Gastrocnemius medialis (tissue), 4 donors: ENCODE measurements around the gene GRM6. TPM values are rescaled to one million over a fixed set of nuclear protein-coding genes. Genes with fewer than 3 reads are reported as not detected.

ENCODE experiments used
- ATAC-seq, 2 donors: fragments of 150-250 bp; one replicate each; pipeline ENCODE4 v1.9.1; 2016
- DNase-seq, 2 donors: peaks; one replicate each; pipeline ENCODE4 v3.0.0-alpha.2; 2019
- H3K27ac ChIP-seq, 4 donors: fragments of 200-600 bp; sonication (generic); 1 replicate in 1 of 4; 2 replicates in 3 of 4; pipeline ENCODE4 v1.5.1; 2016 to 2018; ENCODE audit warnings: mild to moderate bottlenecking in 2 of 4, moderate library complexity in 1 of 4
- H3K27me3 ChIP-seq, 3 donors: fragments of 200-600 bp; sonication (generic) in 2 of 3; 1 replicate in 1 of 3; 2 replicates in 2 of 3; pipeline versions ENCODE4 v1.5.1 to v1.6.0; 2016 to 2019; ENCODE audit warnings: mild to moderate bottlenecking in 1 of 3, moderate library complexity in 1 of 3
- H3K36me3 ChIP-seq, 2 donors: fragments of 200-600 bp; sonication (generic) in 1 of 2; one replicate each; pipeline ENCODE4 v1.5.1; 2017 to 2018
- H3K4me1 ChIP-seq, 2 donors: fragments of 200-600 bp; sonication (generic) in 1 of 2; one replicate each; pipeline ENCODE4 v1.5.1; 2016 to 2017; ENCODE audit warnings: mild to moderate bottlenecking in 2 of 2
- H3K4me3 ChIP-seq, 4 donors: fragments of 200-600 bp; sonication (generic) in 3 of 4; 1 replicate in 1 of 4; 2 replicates in 3 of 4; pipeline ENCODE4 v1.5.1; 2016 to 2019; ENCODE audit warnings: mild to moderate bottlenecking in 2 of 4
- H3K9me3 ChIP-seq, 3 donors: fragments of 200-600 bp; sonication (generic) in 2 of 3; 1 replicate in 1 of 3; 2 replicates in 2 of 3; pipeline ENCODE4 v1.5.1; 2016 to 2019
- POLR2A ChIP-seq, 2 donors: fragments of 450-650 bp; IDR thresholded peaks; one replicate each; pipeline ENCODE4 v1.6.1; 2017; ENCODE audit warnings: antibody characterized with exemption in 2 of 2, mild to moderate bottlenecking in 2 of 2, moderate library complexity in 2 of 2
- in situ Hi-C, 4 donors: fragments of 200-750 bp; cut with MboI; loops; one replicate each; pipeline versions ENCODE4 v1.15.0 to v1.8.0; 2017; ENCODE audit warnings: low sequenced_read_pairs in 4 of 4
- intact Hi-C: fragments of 100-400 bp; cut with DNase I; formaldehyde crosslinking; loops from one replicate; pipeline ENCODE4 v1.15.1; 2023; ENCODE audit warnings: low total_unique reads
- total RNA-seq, 4 donors: library from RNA; depleted of rRNA; stranded (reverse); fragments of >200 nt; gene quantifications; one replicate each; pipeline versions ENCODE4 v1.1.0 to v1.2.3, GENCODE V29; 2016
- TF ChIP-seq, protein P1 (sequence below), 5 experiments: fragments of 450-650 bp in 3 of 5; fragments of 200-600 bp in 2 of 5; sonication (generic) in 2 of 5; IDR thresholded peaks in 4 of 5; conservative IDR thresholded peaks in 1 of 5; 1 replicate in 4 of 5; 2 replicates in 1 of 5; pipeline ENCODE4 v1.5.1; 2016 to 2019; ENCODE audit warnings: antibody characterized with exemption in 5 of 5, mild to moderate bottlenecking in 3 of 5, moderate library complexity in 3 of 5

The GRM6 gene
- total RNA-seq: not detected

GRCh38 chr5:178994580-178995340 lies at the start of gene GRM6:
TSS of gene GRM6 (minus strand) at chr5:178995320. CDS start at chr5:178994944, 376 bp downstream.
- Histone ChIP-seq H3K36me3 (no peaks in the 10 kb centered on the region), H3K4me1 (no peaks in the 10 kb centered on the region), H3K27me3 (peaks cover 3 to 20% (median 12%) of the 10 kb centered on the region in 3 donors), H3K4me3 (no peak within 1 kb of the TSS), H3K9me3 (no peaks in the 10 kb centered on the region), H3K27ac (no peak within 1 kb of the TSS)
- TF ChIP-seq, protein P1, sequence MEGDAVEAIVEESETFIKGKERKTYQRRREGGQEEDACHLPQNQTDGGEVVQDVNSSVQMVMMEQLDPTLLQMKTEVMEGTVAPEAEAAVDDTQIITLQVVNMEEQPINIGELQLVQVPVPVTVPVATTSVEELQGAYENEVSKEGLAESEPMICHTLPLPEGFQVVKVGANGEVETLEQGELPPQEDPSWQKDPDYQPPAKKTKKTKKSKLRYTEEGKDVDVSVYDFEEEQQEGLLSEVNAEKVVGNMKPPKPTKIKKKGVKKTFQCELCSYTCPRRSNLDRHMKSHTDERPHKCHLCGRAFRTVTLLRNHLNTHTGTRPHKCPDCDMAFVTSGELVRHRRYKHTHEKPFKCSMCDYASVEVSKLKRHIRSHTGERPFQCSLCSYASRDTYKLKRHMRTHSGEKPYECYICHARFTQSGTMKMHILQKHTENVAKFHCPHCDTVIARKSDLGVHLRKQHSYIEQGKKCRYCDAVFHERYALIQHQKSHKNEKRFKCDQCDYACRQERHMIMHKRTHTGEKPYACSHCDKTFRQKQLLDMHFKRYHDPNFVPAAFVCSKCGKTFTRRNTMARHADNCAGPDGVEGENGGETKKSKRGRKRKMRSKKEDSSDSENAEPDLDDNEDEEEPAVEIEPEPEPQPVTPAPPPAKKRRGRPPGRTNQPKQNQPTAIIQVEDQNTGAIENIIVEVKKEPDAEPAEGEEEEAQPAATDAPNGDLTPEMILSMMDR (IDR thresholded peaks at IDR 0.05 in 4 of 5, conservative IDR thresholded peaks at IDR 0.05 in 1 of 5): no peak
- no peak for TF ChIP-seq POLR2A (IDR thresholded peaks at IDR 0.05)
- intact Hi-C loops: no loop called here
- DNase-seq (no peak), ATAC-seq (no peak)
- in situ Hi-C loops: no loop called here

DNA sequence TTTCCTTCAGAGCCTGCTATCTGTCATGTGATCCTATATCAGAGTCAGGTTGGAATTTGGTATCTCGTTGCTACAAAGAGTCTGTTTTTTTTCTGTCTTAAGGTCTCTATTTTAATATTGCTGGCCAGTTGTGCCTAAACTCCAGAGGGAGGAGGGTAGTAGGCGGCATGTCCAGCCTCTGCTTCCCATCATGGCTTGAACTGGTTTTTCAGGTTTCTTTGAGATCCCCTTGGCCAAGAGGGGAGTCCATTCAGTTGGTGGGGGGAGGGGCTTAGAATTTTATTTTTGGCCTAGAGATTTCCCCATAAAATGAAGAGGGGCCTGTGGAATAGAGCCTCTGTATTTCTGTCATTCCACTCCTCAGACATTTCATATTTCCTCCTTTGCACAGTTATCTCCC lies 49.6 kb upstream of the GRM6 start:
- intact Hi-C loops (no loop called here), in situ Hi-C loops (no loop called here)
- DNase-seq: no peak
- no peak for ATAC-seq
- TF ChIP-seq, protein P1 (IDR thresholded peaks at IDR 0.05 in 4 of 5, conservative IDR thresholded peaks at IDR 0.05 in 1 of 5): no peak
- TF ChIP-seq POLR2A (IDR thresholded peaks at IDR 0.05): no peak
- H3K27ac ChIP-seq: no peak overlapping the region
- H3K27me3 ChIP-seq: no peaks in the 10 kb centered on the region
- no peak overlapping the region for H3K4me3 ChIP-seq
- no peaks in the 10 kb centered on the region for H3K4me1 ChIP-seq
- H3K9me3 ChIP-seq: no peaks in the 10 kb centered on the region
- no peaks in the 10 kb centered on the region for H3K36me3 ChIP-seq

GRCh38 chr5:179033004-179033580 lies 38.0 kb upstream of the GRM6 start:
- H3K36me3 ChIP-seq: peaks cover 34 to 67% of the 10 kb centered on the region in 2 donors
- TF ChIP-seq, protein P1 (IDR thresholded peaks at IDR 0.05 in 4 of 5, conservative IDR thresholded peaks at IDR 0.05 in 1 of 5): no peak
- TF ChIP-seq POLR2A (IDR thresholded peaks at IDR 0.05): no peak
- H3K9me3 ChIP-seq: peaks cover 19 to 79% (median 39%) of the 10 kb centered on the region in 3 donors
- intact Hi-C loops (no loop called here), in situ Hi-C loops (no loop called here)
- H3K4me3 ChIP-seq: peak overlapping the region in 1 of 4 donors; percentile 40
- ATAC-seq (no peak), DNase-seq (no peak)
- H3K27ac ChIP-seq: no peak overlapping the region
- H3K27me3 ChIP-seq: no peaks in the 10 kb centered on the region
- H3K4me1 ChIP-seq: no peaks in the 10 kb centered on the region

DNA sequence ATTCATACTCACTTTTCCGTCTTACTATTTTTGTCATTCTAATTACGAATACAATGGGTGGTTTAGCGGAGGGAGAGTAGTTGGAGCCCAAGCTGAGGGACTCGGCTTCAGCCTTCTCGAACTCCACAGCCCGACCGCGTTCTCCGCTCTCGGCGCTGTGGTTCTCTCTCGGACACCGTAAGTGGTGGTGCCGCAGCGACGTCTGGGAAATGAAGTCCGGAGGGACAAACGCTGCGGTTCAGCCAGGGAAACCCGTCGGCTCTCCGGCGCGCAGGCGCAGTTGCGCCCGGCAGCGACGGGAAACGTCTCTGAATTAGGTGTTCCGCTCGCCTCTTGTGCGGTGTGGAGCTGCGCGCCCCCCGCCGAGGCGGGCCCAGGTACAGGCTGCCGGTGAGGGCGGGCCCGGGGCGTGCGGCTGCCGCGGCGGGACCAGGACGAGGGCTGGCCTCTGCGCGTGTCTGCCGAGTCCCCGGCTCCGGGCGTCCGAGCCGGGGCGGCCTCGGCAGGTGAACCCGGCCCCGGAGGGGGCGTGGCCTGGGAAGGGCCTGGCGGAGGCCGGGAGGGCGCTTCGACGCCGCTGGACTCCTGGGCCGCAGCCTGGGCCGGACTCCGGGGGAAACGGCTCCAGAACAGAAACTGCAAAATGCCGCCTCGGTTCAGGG lies 28.5 kb upstream of the GRM6 start, which contains the start of gene ZNF879:
TSS of gene ZNF879 (plus strand) at position 277 of the 662 bp plus-strand sequence. CDS start 1,201 bp downstream, outside the sequence.
- ATAC-seq: peak; percentile 98 to 99
- DNase-seq: peak; percentile 89 to 92
- H3K4me3 ChIP-seq: peak within 1 kb of the TSS; percentile 58 to 82 (median 68)
- peaks cover 7 to 9% of the 10 kb centered on the region in 2 donors for H3K4me1 ChIP-seq
- H3K36me3 ChIP-seq: peaks cover 5 to 42% of the 10 kb centered on the region in 2 donors
- H3K9me3 ChIP-seq: peaks cover 0 to 14% (median 5%) of the 10 kb centered on the region in 3 donors
- TF ChIP-seq POLR2A (IDR thresholded peaks at IDR 0.05): peak; percentile 46 to 60
- TF ChIP-seq, protein P1 (IDR thresholded peaks at IDR 0.05 in 4 of 5, conservative IDR thresholded peaks at IDR 0.05 in 1 of 5): peak in 2 of 5 experiments; percentile 11 to 14
- in situ Hi-C loops (no loop called here), intact Hi-C loops (loop anchor here (1.0 to 10.0 kb wide), 7 partner anchors 37 to 1451 kb away; partner anchors contain the start of genes CLK4, RUFY1, ZNF354A and ZNF354B)
- H3K27ac ChIP-seq: peak within 1 kb of the TSS; percentile 74 to 89 (median 82)
- H3K27me3 ChIP-seq: no peaks in the 10 kb centered on the region
